ENCODE measurements around the gene SLFN12L.

SLFN12L gene

DNA sequence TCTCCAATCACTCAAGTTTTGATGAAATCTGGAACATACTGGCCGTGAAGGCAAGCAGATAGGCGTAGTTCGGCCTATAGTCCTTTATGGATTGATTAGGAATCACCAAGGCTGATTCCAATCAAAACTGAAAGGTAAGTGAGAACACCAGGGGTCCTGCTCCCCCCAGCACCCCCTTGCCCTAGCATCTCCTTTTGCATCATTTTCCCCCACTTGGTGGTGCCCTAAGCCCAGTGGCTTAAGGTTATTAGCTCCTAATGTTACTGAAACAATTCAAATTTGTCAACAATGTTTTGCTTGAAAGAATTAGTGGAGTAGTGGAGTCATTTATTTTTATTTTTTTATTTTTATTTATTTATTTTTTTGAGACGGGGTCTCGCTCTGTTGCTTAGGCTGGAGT lies 18.2 kb upstream of the SLFN12L start:
- no peak overlapping the region for H3K4me3 ChIP-seq (ENCODE audit: low read length)
- TF ChIP-seq ZNF274 (IDR thresholded peaks at IDR 0.05; ENCODE audit: low read depth, low read length), result no peak

DNA sequence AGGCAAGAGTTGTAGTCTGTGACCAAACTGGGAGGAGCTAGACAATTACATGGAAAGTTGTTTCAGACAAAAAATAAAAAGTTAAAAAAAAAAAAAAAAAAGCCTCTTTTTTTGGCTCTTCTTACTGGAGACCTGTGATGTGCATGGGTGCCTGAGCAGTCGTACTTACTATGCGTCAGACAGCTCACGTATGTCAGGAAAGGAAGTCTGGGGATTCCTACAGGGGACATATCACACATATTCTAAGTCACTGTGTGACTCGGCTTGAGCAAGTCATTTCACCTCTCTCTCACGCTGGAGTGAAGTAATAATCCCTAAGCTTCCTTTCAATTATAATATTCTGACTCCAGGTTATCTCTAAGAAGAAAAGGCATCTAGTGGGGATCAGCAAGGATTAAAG lies 17.2 kb upstream of the SLFN12L start:
- TF ChIP-seq ZNF274 (IDR thresholded peaks at IDR 0.05; ENCODE audit: low read depth, low read length), result no peak
- H3K4me3 ChIP-seq (ENCODE audit: low read length), result no peak overlapping the region

DNA sequence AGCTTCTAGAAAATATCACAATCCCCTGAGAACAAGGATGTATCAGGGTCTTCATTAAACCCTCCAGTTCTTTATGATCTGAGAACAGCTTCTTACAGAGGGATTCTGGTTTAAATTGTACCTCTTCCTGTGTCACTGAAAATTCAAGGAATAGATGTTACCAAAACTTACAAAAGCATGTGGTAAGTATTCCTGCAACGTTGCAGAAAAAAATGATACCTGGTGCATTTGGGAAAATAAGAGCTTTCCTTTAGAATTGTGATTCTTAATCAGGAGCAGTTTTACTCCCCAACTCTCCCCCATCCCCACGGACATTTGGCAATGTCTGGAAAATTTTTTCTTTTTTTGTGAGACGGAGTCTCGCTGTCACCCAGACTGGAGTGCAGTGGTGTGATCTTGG lies 15.8 kb upstream of the SLFN12L start:
- no peak for TF ChIP-seq ZNF274 (IDR thresholded peaks at IDR 0.05; ENCODE audit: low read depth, low read length)

DNA sequence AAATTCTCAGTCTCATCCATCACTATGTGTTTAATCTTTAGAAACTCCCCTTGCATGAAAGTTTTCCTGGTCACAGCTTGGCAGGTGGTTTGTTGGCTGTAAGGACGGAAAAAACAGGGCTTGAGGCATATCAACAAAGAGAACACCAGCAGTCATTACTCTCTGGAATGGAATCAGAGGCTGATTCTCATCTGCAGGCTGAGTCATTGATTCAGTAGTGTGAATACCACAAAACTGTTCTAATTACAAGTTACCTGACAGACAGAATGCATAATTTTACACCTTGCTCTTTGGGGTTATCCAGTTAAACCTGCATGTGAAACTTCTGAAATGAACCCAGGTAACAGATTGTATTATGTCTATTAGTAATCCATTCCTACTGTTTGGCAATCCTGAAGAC lies 11.5 kb upstream of the SLFN12L start:
- no peak for TF ChIP-seq ZNF274 (IDR thresholded peaks at IDR 0.05; ENCODE audit: low read depth, low read length)
- H3K4me3 ChIP-seq (ENCODE audit: low read length), result no peak overlapping the region

More for the DNA sequence above, 15.8 kb upstream of the SLFN12L start:
- no peak overlapping the region for H3K4me3 ChIP-seq (ENCODE audit: low read length)

DNA sequence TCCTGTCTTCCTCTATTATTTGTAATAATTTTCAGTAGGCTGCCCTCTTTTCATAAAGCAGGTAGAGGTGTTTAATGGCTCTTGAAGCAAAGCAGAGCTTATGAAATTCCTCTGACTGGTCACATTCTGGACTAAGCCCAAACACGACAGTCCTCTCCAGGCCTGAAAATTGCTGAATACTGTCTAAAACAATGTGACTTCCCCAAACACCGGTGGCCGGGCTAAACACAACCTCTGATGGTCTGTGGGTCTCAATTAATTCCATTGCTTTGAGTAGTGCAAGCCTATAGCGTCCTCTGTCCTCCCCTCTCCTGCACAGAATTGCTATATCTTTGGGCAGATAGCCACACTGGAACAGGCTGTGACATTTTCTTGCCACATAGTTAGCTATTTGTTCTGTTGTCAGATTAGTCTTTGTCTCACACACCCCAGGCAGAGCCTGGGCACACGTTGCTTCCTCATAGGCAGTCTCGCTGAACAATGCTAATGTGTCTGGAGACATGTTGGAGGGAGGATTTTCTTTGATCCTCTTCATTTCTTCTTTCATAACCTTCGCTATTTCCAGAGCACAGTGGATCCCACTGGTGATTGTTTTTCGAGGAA lies 10.8 kb upstream of the SLFN12L start:
- TF ChIP-seq ZNF274 (IDR thresholded peaks at IDR 0.05; ENCODE audit: low read depth, low read length), result no peak
- no peak overlapping the region for H3K4me3 ChIP-seq (ENCODE audit: low read length)

DNA sequence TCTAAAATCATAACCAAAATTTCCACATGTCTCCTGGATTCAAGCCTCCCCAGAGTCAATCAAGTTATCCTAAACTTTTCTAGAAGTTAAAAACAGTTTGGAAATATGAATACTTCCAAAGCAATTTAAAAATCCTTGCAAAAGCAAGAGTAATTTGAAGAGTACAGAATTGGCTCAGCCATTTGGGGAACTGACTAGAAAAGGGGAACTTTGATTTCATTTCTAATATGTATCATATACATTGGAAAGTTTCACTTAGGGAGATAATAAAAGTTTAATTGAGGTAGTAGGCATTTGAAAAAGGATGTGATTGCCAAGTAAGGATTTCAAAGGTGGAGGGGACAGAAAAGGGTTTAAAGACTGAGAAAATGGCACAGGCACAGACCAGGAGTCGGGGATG lies 9.0 kb upstream of the SLFN12L start:
- no peak for TF ChIP-seq ZNF274 (IDR thresholded peaks at IDR 0.05; ENCODE audit: low read depth, low read length)
- no peak overlapping the region for H3K4me3 ChIP-seq (ENCODE audit: low read length)

DNA sequence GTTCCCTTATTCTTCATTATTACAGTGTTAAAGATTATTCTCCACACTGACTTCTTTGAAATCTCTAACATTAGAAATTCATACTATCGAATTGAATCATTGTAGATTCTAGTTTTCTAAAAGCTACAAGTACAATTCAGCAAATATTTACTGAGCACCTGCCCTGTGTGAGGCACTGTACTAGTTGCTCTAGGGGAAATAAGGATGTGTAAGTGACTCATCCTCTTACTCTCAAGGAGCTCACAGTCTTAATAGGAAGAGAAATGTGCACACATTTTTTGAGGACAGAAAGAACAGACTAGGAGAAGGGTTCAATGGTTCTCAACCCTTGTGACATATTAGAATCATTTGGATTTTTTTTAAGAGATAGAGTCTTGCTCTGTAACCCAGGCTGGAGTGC lies 7.7 kb upstream of the SLFN12L start:
- no peak overlapping the region for H3K4me3 ChIP-seq (ENCODE audit: low read length)
- no peak for TF ChIP-seq ZNF274 (IDR thresholded peaks at IDR 0.05; ENCODE audit: low read depth, low read length)

DNA sequence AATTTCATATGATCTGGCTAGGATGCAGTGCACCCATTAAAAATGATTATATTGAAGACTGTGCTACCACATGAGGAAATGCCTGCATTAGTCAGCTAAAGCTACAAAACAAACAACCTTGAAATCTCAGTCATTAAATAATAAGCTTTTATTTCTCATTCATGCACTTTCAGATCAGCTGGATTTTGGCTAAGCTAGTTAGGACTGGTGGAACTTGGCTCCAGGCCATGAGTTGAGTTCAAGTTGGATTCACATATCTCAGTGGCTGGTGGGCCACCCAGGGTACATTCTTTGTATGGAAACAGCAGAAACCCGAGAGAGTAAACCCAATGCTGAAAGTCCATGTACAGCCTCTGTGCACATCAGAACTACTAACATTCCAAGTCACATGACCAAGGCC lies 6.4 kb upstream of the SLFN12L start:
- no peak for TF ChIP-seq ZNF274 (IDR thresholded peaks at IDR 0.05; ENCODE audit: low read depth, low read length)
- H3K4me3 ChIP-seq (ENCODE audit: low read length), result no peak overlapping the region

DNA sequence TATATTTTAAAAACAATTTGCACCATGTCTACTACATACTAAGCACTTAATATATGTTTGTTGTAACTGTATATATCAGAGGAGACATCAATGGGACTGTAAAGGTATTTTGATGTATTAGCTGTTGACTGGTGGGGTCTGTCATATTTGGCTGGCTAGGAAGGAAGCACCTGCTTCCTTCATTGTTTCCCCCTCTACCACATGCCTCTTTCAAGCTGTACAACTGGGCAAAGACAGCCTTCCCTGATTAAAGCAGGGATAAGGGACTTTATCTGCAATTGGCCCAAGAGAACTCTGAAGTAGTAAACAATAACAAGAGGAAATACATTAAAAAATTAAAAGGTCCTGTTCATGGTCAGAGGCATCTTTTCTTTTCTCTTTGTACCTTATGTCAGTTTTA lies 5.5 kb upstream of the SLFN12L start:
- H3K4me3 ChIP-seq (ENCODE audit: low read length), result no peak overlapping the region
- TF ChIP-seq ZNF274 (IDR thresholded peaks at IDR 0.05; ENCODE audit: low read depth, low read length), result no peak

DNA sequence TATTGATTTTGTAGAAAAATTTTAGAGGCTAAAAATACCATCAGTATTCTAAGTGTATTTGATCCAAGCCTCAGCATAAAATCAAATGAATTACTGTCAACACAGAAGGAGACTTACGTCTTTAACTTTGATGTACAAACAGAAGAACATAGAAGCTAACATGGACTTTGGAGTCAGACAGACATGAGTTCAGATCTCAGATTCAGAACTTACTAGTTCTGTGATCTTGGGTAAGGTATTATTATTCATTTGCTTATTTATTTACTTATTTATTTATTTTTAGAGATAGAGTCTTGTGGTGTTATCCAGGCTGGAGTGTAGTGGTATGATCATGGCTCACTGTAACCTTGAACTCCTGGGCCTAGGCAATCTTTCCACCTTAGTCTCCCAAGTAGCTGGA lies 4.0 kb upstream of the SLFN12L start:
- TF ChIP-seq ZNF274 (IDR thresholded peaks at IDR 0.05; ENCODE audit: low read depth, low read length), result no peak
- peak overlapping the region; percentile 31 for H3K4me3 ChIP-seq (ENCODE audit: low read length)

DNA sequence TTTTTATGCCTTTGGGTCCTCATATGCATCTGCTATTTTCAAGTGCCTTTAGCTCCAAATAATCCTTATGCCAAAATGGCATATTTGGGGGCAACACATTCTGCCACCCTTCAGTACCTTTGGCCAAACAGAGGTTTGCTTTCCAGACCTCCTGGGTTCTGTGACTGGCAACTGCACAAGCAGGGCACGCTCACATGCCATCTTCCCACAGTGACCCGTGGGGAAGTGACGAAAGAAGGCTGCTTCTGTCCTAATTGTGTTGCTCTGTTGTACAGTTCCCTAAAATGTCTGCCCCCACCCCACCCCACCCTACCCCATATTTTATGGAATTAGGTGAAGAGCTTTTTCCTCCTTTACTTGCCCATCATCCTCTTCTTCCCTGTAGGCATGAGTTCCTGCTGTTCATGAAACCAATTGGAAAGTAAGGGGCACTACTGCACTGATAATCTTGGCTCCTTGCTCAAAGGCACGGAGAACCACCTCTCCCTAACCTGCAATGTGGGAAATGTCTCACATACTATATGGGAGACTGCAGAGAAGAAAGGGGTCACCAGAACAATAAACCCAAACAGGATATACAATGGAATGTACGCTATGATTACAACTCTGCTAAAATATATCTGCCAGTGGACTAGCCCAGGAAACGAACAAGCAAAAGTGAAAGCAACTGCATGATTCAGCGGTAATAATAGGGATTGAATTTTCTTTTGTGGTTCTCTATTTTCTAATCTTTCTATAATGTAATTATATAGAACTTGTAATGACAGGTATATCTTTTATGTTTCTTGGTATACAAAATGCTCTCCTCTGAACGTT lies 3.3 kb upstream of the SLFN12L start:
- H3K4me3 ChIP-seq (ENCODE audit: low read length), result peak overlapping the region; percentile 83
- no peak for TF ChIP-seq ZNF274 (IDR thresholded peaks at IDR 0.05; ENCODE audit: low read depth, low read length)

DNA sequence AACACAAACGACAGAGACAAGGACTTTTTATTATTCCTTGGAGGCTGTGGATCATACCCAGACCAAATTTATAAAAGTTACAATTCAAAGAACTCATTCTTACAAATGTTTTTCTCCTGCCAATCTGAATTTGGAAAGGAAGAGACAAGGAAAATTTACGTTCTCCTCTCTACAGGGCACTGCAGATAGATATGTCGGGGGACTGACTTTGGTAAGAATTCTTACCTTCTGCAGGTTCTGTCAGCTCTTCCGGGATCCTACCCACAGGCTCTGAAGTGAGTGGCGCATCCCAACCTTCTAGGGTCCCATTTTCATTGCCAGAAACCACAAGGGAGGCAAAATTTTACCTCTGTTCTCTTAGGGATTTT lies 2.2 kb upstream of the SLFN12L start:
- TF ChIP-seq ZNF274 (IDR thresholded peaks at IDR 0.05; ENCODE audit: low read depth, low read length), result no peak
- peak overlapping the region; percentile 44; the same call in 1 of the 2 replicates for H3K4me3 ChIP-seq (ENCODE audit: low read length)

DNA sequence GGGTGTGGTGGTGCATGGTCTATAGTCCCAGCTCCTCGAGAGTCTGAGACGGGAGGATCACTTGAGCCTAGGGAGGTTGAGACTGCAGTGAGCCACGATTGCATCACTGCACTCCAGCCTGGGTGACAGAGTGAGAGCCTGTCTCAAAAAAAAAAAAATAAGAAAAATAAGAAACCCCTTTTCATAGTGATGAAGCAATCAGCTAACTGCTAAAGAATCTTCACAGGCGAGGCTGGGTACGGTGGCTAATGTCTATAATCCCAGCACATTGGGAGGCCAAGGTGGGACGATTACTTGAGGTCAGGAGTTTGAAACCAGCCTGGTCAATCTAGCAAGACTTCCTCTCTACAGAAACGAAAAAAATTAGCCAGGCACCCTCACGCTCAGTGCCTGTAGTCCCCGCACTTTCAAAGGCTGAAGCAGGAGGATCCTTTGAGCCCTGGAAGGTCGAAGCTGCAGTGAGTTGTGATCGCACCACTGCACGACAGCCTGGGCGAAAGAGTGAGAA lies 760 bp downstream of the SLFN12L start:
- H3K4me3 ChIP-seq (ENCODE audit: low read length), result peak overlapping the region; percentile 77
- TF ChIP-seq ZNF274 (IDR thresholded peaks at IDR 0.05; ENCODE audit: low read depth, low read length), result no peak

DNA sequence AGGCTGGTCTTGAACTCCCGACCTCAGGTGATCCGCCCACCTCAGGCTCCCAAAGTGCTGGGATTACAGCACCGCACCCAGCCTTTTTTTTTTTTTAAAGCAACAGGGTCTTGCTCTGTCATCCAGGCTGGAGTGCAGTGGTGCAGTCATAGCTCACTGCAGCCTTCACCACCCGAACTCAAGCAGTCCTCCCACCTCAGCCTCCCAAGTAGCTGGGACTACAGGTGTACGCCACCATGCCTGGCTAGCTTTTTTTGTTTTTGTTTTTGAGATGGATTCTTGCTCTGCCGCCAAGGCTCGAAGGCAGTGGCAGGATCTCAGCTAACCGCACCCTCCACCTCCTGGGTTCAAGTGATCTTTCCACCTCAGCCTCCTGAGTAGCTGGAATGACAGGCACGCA lies 2.1 kb downstream of the SLFN12L start:
- peak overlapping the region; percentile 77; the same call in 1 of the 2 replicates for H3K4me3 ChIP-seq (ENCODE audit: low read length)

DNA sequence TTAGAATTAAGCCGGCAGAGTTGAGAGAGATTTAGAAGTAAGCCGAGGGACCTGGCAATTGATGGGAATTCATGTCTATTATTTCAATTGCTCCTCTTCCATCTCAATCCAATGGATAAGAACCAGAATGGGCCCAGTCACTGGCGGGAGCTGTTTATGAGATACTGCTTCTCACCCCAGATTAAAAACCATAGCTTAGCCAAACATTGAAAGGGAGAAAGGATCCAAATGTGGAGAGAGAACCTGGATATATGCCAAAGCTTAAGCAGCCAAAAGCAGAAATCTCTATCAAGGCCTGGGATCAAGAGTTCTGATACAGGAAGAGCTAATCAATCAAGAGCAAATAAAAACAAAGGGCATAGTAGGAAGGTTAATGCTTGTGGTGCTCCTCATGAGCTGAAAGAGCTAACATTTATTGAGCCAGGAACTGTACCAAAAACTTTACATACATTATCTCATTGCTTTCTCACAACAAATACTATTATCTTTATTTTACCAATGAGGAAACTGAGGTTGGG lies 2.8 kb downstream of the SLFN12L start:
- H3K4me3 ChIP-seq (ENCODE audit: low read length), result peak overlapping the region; percentile 77; the same call in 1 of the 2 replicates
- no peak for TF ChIP-seq ZNF274 (IDR thresholded peaks at IDR 0.05; ENCODE audit: low read depth, low read length)

All from GM08714 (cell line).